ENCODE results near the gene NUP62.

The NUP62 gene

DNA sequence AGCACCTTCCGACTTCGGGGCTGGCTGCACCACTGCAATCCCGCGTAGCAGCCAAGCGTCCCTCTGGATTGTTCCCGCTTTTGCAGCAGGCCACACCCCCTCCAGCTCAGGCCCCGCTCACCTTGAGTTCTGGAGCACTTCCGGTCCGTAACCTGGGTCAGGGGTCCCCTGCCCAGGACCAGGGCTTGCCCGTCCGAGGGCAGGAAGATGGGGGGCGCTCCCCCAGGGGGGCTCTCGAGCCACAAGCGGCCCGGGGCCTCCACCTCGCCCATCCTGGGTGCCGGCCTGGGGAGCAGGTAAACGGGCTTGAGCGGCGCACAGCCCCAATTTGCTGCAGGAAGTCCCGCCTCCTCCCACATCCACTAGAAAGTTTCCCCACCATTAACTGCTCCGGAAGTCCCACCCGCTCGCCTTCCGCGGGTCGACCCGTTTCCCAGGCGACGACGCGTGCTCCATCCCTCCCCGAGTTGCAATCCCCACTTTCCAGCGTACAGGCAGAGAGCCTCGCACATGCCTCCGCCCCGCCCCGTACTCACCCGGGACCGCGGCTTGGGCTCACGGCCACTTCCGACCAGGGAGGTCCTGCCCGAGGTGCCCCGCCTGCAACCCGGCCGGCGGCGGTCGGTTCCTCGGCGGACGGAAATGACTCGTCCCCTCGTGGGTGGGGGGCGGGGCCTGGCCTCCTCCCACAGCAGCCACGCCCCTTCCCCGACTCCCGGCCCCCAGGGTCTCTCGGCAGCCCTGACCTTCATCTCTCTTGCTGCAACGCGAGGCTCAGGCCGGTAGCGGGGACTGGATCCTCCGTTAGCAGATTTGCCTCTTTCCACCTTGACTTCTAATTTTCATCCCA, 62.1 kb downstream of the NUP62 start, which contains the start of gene PNKP:
PNKP (minus strand) TSS at position 644 of the 850 bp plus-strand sequence; CDS start at position 272, 372 bp downstream.
- DNase-seq (ENCODE audit: low spot score): peak; percentile 97

DNA sequence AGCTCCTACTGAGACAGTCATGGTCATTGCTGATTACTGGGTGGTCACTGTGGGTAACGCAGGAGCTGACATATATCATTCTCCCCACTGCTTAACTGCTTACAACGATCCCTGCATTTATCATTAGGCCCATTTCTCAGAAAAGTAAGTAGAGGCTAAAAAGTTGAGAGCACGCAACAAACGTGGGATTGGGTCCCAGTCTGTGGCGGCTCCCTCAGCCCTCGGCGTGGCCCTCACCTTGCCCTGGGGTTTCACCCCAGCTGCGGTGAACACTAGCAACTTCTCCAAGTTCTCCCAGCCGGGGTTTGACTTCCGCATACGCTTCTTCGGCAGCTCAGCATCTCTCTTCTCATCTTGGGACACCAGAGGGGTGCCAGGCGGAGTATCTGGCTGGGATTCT, 64.4 kb downstream of the NUP62 start:
- no peak for DNase-seq (ENCODE audit: low spot score)

DNA sequence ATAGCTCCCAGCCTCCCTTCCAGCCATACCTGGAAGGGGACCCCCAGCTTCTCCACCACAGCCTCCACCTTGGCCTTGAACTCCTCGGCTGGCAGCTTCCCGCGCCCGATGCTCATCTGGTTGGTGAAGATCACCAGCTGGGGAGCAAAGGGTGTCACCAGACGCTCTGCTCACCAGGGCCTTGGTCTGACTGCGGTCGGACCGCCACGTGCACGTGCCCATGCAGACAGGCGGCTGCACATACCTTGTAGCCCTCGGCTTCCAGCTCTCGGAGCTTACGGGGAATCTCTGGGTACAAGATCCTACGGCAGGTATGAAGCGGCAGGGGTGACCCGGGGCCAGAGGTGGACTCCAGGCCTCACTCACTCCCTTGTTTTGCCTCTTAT, 65.4 kb downstream of the NUP62 start:
- no peak for DNase-seq (ENCODE audit: low spot score)

DNA sequence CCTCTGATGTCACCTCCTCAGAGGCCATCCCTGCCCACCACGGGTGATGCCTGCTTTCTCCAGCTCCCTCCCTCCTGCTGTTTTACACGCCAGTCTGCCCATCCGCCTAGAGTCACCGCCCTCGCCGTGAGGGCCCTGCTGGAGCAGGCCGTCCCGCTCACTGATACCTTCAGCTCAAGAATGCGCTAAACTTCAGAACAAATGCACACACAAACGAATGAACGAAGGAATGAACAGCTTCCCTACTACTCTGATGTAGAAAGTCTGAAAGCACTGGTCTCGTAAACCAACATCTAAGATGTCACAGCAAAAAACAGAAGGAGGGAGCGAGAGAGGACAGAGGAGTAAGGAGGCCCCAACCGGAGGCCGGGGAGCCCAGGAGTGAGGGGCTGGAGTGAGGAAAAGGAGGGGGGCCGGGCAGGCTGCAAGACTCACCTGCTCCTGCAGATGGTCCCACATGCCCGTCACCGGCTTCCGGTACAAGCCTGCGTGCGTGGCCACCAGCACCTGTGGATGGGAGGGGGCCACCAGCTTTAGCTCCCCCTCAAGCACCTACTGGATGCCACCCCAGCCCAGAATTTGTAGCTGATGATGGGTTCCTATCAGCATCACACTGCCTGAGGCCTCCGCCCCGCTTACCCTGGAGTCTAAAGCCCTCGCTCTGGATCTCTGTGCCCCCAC, 65.9 kb downstream of the NUP62 start:
- DNase-seq (ENCODE audit: low spot score): no peak

DNA sequence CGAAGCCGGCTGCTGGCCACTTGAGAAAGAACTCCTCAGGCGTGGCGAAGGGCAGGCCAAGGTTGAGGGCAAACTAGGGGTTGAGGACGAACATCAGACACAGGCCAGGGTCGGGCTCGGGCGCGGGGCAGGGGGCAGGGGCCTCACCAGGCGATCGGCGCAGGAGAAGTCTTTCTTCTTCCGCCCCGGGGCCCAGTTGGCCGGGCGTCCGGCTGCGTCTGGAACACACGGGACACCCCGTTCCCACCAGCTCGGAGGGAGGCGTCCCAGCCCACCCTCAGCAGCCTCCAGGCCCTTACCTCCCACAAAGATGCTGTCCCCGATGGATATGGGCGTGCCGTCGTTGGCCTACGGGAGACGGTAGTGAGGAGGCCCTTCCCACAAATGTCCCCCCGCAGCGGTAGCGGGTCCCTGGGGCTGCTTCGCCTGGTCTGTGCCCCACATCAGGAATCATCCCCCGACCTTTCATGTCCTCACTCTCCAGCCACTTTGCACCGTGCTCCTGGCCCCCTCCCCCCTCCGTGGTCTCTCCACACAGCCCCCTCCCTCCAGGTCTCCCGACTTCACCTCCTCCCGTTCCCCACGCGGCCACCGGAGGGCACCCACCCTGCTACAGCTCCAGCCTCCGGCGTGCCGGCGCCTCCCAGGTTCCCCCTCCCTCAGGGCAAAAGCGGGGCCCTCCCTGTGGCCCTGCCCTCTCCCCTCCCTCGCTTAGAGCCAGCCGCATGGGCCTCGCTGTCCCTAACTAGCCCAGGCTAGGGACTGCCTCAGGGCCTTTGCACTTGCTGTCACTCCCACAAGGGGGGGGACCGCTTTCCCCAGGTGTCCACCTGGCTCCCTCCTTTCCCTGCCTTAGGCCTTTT, 66.7 kb downstream of the NUP62 start:
- peak; percentile 87 for DNase-seq (ENCODE audit: low spot score)

DNA sequence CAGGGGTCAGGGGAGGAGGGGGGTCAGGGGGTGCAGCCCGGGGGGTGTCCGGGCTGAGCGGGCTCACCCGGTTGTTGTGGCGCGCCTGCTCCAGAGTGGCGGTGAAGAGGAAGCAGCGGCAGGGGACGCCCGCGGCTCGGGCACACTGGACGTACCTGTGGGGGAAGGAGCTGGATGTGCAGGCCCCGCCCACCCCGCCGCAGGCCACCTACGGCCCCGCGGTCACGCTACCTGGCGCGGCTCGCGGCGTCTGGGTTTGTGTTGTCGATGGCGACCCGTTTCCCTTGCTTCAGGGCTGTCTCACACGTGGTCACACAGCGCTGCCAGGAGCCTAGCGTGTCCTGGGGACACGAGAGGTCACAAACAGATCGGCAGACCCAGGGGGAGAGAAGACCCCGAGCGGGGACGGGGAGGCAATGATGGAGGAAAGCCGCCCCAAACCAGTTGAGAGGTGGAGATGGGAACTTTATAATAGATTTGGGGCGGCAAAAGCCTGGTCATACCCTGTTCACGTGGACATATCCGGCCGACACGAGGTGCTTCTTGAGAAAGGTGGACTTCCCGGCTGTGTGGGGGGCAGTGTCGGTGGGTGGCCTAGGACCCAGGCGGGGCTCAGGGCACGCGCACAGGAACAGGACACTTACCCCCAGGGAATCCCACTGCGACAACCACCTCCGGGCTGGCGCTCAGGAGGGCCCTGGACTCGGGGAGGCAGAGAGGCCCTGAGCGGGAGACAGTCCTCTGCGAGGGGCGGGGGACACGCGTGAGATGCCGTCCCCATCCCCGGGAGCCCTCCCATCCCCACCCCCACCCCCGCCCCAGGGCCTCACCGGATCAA, 67.5 kb downstream of the NUP62 start:
- no peak for DNase-seq (ENCODE audit: low spot score)

DNA sequence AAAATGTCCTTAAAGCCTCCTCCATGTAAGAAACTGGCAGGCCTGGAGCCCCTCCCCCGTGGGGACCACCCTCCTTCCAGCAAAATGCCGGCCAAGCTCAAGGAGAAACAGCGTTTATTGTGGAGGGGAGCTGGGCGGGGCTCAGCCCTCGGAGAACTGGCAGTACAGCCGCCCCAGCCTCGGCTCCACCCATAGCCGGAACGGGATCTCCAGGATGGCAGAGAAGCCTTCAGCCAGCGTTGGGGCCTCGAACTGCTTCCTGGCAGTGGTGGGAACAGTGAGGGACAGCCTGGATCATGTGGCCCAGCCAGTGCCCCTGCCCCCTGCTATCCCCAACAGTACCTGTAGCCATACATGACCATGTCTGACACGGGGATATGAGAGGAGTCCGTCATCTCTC, 68.2 kb downstream of the NUP62 start:
- no peak for DNase-seq (ENCODE audit: low spot score)

DNA sequence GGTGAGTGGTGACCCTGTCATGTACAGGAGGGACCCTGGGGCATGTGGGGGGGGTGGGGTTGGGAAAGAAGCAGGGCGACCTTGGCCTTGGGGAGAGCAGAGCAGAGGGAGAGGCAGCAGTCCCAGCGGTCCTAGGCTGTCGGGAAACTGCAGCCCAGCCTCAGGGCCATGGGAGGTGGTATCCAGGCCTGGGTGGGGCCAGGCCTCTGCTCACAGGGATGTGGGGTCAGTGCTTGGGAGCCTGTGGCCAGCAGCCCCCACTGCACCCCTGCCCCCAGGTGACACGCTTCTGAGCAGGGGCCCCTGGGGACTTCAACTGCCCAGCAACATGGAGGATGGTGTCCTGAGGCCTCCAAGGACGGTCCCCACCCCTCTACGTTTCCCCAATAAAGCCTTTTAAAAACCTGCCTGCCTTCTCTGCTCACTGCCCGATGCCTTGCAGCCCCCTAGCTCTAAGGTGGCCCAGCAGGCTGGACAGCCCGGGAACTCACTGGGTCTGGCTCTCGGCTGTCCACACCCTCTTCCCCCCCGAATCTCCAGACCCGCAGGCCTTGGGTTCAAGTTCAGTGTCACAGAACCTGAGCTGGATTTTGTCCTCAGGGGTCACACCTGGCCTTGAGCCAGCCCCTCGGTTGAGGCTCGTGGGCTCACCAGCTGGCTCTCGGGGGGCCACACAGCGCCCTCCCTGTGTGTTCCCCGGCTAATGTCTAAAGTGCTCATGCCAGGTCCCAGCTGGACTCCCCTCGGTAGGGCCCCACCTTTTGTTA, 68.8 kb downstream of the NUP62 start:
- no peak for DNase-seq (ENCODE audit: low spot score)

DNA sequence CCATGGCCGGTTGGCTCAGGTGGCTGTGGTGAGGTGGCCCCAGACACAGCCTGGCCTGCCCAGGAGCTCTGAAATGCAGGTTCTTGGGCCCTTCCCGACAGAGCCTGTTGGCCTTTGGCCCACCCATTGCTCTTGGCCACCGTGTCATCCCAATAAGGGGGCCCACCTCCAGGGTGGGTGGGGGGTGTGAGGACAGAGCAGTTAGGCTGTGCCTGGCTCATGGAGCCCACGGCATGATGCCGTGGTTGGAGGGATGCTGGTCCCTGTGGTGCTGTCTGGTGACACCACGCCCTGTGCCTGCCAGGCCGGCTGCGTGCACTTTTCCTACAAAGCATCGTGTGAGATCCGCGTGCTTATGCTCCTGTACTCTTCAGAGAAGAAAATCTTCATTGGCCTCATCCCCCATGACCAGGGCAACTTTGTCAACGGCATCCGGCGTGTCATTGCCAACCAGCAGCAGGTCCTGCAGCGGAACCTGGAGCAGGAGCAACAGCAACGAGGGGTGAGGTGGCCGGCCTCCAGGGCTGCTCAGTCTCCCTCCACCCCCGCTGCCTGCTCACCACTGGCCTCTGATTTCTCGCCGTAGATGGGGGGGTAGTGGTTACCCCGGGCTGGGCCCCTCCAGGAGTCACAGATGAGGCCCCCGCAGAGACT, 69.5 kb downstream of the NUP62 start:
- DNase-seq (ENCODE audit: low spot score): no peak

DNA sequence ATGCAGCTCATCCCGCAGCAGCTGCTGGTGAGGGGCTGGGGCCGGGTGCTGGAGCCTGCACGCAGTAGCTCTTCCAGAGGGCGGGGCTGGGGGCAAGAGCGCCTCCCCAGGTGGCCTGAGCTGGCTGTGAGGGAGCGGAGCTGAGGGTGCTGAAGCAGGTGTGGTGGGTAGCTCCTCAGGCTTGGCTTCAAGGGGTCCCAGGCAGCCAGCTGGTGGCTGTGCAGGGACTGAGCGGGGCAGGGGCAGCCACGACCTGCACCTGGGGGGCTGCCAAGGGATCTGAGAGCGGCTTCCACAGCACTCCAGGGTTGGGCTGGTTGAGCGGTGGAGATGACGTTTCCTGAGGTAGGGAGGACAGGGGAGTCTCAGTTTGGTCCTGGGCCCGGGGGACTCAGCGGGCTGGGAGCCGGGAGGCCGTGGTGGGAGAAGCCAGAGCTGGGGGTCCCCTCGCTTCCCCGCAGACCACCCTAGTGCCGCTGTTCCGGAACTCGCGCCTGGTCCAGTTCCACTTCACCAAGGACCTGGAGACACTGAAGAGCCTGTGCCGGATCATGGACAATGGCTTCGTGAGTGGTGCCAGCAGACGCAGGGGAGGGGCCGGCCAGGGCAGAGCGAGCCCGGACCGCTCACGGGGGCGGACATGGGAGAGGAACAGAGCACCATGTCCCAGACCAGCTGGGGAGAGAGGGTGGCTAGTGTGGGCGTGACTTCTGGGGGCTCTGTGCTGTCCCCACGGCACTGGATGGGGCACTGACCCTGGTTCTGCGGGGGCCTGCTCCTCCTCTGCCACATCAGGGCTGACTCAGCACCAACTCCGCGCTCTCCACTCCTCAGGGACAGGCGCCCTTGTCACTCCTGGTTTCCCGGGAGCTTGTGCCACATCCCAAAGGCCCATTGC, 71.0 kb downstream of the NUP62 start:
- DNase-seq (ENCODE audit: low spot score): peak; percentile 52

DNA sequence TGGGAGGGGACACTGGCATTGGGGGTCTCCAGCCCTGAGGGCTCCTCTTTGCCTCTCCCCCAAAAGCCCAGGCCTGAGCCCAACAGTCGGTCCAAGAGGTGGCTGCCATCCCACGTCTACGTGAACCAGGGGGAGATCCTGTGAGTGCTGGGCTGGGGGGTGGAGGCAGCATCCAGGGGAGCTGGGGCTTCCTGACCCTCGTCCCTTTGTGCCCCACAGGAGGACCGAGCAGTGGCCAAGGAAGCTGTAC, 71.5 kb downstream of the NUP62 start:
- DNase-seq (ENCODE audit: low spot score): no peak

DNA sequence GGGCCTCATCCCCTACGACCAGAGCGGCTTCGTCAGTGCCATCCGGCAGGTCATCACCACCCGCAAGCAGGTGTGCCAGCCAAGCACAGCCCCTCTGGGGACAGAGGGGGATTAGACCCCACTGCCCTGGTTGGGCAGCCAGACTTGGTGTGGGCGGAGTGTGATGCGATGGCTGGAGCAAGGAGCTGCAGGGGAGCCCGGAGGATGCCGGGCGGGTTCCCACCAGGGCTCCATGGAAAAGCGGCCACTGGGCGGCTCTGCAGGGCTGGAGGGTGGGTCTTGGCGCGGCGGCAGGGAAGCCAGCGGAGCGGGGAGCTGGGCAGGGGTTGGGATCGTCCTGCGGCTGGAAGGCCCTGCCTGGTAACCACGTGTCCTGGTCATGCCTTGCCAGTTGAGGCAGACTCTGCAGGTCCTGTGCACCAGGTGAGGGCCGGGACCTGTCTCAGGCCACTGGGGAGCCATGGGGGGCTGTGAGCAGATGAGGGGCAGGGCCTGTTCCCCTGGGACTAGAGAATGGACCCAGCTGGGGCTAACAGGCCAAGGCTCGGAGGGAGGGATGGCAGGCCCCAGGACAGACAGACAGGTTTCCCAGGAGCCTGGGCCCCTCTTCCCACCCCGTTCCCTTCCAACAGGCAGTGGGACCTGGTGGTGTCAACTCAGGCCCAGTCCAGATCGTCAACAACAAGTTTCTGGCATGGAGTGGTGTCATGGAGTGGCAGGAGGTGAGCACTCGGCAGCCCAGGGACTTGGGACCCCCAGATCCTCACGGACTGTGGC, 72.1 kb downstream of the NUP62 start:
- no peak for DNase-seq (ENCODE audit: low spot score)

All from HuH-7.5 (cell line).